Nephron progenitor cell (in vitro differentiated cells): ENCODE data around the gene BCKDHA.
A peak's percentile ranks its signal among the peaks of the same experiment; 100 is the strongest.

Source experiments
- DNase-seq: peaks from one replicate; pipeline ENCODE4 v3.0.0; 2021
- H3K27ac Mint-ChIP-seq: 2 replicates; pipeline ENCODE4 v1.8.0; 2021; ENCODE audit warnings: mild to moderate bottlenecking, moderate library complexity, mixed read lengths
- H3K27me3 Mint-ChIP-seq: 2 replicates; pipeline ENCODE4 v1.8.0; 2021; ENCODE audit warnings: mild to moderate bottlenecking, low read depth, mixed read lengths; ENCODE audit not compliant: poor library complexity
- H3K36me3 Mint-ChIP-seq: 2 replicates; pipeline ENCODE4 v1.8.0; 2021; ENCODE audit warnings: low read depth, mixed read lengths
- H3K4me1 Mint-ChIP-seq: 2 replicates; pipeline ENCODE4 v1.8.0; 2021; ENCODE audit warnings: mixed read lengths
- H3K4me3 Mint-ChIP-seq: 2 replicates; pipeline ENCODE4 v1.8.0; 2021; ENCODE audit warnings: mild to moderate bottlenecking, moderate library complexity, mixed read lengths
- H3K9me3 Mint-ChIP-seq: 2 replicates; pipeline ENCODE4 v1.8.0; 2021; ENCODE audit warnings: mild to moderate bottlenecking, moderate library complexity, mixed read lengths
- TF ChIP-seq, protein P1 (sequence below): fragments of 200-600 bp; sonication (generic); IDR thresholded peaks from 2 replicates; pipeline ENCODE4 v1.5.0; 2021; ENCODE audit warnings: antibody characterized with exemption

The BCKDHA gene

DNA sequence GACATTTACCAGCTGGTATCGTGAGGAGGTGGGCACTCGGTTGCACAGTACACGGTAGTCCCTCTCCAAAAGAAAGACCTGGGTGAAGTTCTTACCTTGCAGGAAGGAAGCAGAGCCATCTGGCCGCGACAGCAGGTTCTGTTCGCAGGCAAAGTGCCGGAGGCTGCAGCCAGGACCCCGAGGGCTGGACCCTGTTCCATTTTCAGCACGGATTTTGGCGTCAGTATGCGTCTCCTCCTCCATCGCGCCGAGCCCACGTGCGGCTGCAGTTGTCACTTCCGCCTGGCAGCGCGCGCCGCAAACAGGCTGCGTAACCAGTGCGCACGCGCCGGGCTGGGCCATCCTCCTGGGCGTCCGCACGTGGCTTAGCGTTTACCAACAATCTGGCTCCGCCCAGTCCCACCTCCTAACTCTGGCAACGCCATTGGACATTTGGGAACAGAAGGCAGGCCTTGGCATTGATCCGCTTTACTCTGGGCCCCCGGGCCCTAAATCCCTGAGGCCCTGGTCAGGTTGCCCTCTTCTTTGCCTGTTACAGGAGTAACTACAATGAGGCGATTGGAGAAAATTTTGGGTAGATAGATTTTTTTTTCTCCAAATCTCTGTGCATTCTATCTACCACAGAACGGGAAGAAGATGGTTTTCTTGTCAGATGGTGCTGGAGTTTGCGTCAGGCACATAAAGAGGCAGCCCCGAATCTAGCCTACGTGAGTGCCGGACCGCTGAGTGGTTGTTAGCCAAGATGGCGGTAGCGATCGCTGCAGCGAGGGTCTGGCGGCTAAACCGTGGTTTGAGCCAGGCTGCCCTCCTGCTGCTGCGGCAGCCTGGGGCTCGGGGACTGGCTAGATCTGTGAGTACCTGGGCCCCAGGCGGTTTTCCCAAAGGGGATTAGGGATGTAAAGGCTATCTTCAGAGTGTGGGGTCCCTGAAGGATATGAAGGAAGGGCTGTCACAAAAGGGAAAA is at the start of gene BCKDHA, which contains the start of gene EXOSC5:
BCKDHA (plus strand) TSS at position 733 of the 964 bp plus-strand sequence; CDS start at position 743, 10 bp downstream.
EXOSC5 (minus strand) TSS at position 274 of the 964 bp plus-strand sequence; CDS start at position 243, 31 bp downstream.
- TF ChIP-seq, protein P1, sequence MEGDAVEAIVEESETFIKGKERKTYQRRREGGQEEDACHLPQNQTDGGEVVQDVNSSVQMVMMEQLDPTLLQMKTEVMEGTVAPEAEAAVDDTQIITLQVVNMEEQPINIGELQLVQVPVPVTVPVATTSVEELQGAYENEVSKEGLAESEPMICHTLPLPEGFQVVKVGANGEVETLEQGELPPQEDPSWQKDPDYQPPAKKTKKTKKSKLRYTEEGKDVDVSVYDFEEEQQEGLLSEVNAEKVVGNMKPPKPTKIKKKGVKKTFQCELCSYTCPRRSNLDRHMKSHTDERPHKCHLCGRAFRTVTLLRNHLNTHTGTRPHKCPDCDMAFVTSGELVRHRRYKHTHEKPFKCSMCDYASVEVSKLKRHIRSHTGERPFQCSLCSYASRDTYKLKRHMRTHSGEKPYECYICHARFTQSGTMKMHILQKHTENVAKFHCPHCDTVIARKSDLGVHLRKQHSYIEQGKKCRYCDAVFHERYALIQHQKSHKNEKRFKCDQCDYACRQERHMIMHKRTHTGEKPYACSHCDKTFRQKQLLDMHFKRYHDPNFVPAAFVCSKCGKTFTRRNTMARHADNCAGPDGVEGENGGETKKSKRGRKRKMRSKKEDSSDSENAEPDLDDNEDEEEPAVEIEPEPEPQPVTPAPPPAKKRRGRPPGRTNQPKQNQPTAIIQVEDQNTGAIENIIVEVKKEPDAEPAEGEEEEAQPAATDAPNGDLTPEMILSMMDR: no peak

DNA sequence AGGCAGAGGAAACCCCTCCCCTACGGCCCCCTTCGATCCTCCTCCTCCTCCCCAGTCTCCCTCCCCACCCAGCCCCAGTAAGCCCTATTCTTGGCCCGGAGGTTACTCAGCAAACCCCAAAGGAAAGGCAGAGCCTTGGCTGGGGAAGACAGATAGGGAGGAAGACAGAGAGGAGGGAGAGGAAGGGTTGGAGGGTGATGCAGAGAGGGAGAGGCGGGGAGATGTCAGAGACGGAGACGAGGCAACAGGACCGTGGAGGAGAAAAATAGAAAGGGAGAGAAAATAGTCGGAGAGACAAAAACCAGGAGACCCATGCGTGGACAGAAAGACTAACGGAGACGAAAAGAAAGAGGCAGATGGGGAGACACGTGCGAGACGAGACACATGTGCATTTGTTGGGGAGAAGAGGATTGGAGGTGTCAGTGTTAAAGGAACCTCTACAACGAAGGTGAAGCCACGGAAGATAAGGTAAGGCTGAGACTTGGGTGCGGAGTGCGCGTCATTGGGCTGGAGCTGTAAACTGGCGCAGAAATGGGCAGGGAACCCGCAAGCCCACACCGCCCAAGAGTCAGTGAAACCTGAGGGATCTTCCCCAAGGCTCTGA is 46.8 kb upstream of the BCKDHA start:
- peaks cover 35% of the 10 kb centered on the region for H3K4me1 Mint-ChIP-seq
- TF ChIP-seq, protein P1: no peak
- H3K27ac Mint-ChIP-seq: peak overlapping the region; percentile 42
- no peaks in the 10 kb centered on the region for H3K9me3 Mint-ChIP-seq
- DNase-seq: no peak
- peak overlapping the region; percentile 88 for H3K4me3 Mint-ChIP-seq
- peaks cover 17% of the 10 kb centered on the region for H3K36me3 Mint-ChIP-seq
- H3K27me3 Mint-ChIP-seq: peaks cover 7% of the 10 kb centered on the region

More for the DNA sequence above, at the start of gene BCKDHA, which contains the start of gene EXOSC5:
- DNase-seq: peak; percentile 98
- no peaks in the 10 kb centered on the region for H3K36me3 Mint-ChIP-seq
- no peaks in the 10 kb centered on the region for H3K27me3 Mint-ChIP-seq
- H3K4me3 Mint-ChIP-seq: peak within 1 kb of the TSS; percentile 100
- H3K27ac Mint-ChIP-seq: peak within 1 kb of the TSS; percentile 100
- H3K9me3 Mint-ChIP-seq: no peaks in the 10 kb centered on the region
- H3K4me1 Mint-ChIP-seq: peaks cover 48% of the 10 kb centered on the region

DNA sequence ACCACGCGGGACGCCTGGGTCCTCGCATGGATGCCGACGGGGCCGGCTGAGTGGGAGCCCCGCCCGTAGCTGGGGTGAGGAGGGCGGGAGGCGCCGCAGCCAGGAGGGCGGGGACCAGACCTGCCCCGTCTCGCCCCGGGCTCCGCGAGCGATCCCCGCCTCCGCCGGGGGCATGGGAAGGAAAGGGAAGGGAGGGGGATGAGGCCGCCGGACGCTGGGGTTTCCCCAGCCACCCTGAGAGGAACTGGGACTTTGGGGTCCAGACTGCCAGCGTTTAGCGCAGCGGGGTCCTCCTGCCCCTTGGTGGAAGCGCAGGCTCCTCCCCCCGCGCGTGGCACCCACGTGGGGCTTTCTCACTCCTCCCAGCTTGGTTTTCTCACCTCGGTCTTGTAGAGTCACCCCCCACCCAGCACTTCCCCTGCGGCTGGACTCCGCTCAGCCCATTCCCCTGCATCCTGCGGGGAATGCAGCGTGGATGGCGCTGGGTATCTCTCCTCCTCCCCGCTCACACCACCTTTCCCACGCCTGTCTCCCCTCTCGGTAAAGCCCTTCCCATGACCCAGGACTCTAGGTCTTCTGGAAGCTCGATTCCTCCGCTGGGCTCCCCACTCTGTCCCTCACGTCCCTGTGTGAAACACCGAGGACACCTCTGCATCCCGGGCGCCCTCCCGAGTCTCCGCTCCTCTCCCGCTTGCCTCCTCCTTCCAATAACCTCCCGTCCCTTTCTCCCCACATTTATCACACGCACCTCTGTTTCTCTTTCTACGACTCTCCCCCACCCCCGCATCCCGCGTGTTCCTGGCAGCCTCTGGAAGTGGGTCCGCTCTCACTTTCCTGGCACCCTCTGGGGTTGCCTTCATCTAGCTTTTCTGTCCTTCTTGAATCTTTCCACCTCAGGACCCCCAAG is 46.0 kb upstream of the BCKDHA start:
- peak overlapping the region; percentile 88 for H3K4me3 Mint-ChIP-seq
- DNase-seq: peak; percentile 67
- H3K27me3 Mint-ChIP-seq: peaks cover 7% of the 10 kb centered on the region
- H3K36me3 Mint-ChIP-seq: peaks cover 13% of the 10 kb centered on the region
- TF ChIP-seq, protein P1: no peak
- peaks cover 35% of the 10 kb centered on the region for H3K4me1 Mint-ChIP-seq
- no peak overlapping the region for H3K27ac Mint-ChIP-seq
- H3K9me3 Mint-ChIP-seq: no peaks in the 10 kb centered on the region

DNA sequence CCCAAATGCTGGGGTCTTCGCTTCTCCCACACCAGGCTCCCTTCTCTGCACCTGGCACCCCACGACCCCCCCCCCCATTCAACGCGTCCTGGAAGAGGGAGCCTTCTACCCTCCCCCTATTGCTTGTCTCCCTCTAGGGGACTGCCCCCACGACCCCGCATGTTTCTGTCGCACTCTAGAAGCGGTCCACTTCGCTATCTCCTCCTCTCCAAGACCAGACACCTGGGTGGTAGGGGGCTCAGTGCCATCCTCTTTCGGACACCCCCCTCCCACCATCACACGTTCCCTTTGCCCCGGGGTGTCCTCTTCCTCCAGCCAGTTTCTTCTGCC is 45.4 kb upstream of the BCKDHA start:
- peaks cover 7% of the 10 kb centered on the region for H3K27me3 Mint-ChIP-seq
- H3K4me1 Mint-ChIP-seq: peaks cover 35% of the 10 kb centered on the region
- H3K4me3 Mint-ChIP-seq: peak overlapping the region; percentile 88
- no peaks in the 10 kb centered on the region for H3K9me3 Mint-ChIP-seq
- no peak overlapping the region for H3K27ac Mint-ChIP-seq
- peaks cover 9% of the 10 kb centered on the region for H3K36me3 Mint-ChIP-seq
- no peak for DNase-seq
- TF ChIP-seq, protein P1: no peak

DNA sequence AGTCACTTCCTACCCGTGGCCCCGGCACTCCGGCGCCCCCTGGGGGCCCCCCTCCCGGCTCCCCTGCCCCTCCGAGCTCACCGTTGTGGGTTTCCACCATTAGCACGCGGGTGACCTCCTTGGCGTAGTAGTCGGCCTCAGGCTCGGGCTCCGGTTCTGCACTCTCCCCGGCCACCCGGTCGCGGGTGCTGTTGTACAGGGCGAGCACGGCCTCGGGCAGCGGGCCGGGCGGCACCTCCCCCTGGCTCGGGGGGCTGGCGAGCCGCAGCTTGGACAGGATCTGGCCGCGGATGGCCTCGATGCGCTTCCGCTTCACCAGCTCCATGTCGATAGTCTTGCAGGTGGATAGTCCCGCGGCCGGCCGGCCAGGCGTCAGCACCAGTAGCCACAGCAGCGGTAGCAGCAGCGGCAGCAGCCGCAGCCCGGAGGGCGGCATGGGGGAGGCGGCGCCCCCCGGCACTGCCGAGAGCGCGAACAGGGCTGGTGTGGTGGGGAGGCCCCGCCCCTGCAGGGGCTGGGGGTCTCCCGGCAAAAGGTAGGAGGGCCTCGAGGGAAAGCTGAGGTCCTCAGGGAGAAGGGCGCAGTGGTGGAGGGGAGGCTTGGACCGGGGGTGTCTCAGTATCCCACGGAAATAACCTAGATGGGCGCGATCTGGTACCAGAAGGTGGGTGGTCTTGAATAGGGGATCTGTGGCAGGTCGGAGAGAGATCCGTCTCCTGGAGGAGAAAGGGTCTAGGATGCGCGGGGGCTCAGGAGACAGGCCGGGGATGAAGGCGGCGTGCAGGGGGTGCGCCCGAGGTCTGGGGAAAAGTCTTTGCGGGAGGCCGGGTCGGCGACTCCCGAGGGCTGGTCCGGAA is 44.8 kb upstream of the BCKDHA start:
- Mint-ChIP-seq H3K9me3 (no peaks in the 10 kb centered on the region), H3K27me3 (peaks cover 7% of the 10 kb centered on the region), H3K27ac (peak overlapping the region; percentile 16), H3K4me1 (peaks cover 35% of the 10 kb centered on the region), H3K36me3 (peaks cover 9% of the 10 kb centered on the region), H3K4me3 (peak overlapping the region; percentile 88)
- TF ChIP-seq, protein P1: peak; percentile 32
- peak; percentile 75 for DNase-seq
